Panc1 (cell line): ENCODE results near the gene MAGEA11.

ENCODE experiments used
- POLR2AphosphoS5 ChIP-seq: IDR thresholded peaks from 2 replicates; pipeline ENCODE4 v1.6.1; 2012; ENCODE audit warnings: mild to moderate bottlenecking, low read depth, low read length, moderate library complexity
- TF ChIP-seq, protein P1 (sequence below), 2 experiments: IDR thresholded peaks; 2 replicates each; pipeline ENCODE4 v1.6.1; 2011 to 2012; ENCODE audit warnings: low read depth in 2 of 2, control low read depth in 1 of 2, low read length in 1 of 2, mild to moderate bottlenecking in 1 of 2, moderate library complexity in 1 of 2; ENCODE audit not compliant: insufficient read depth in 1 of 2

DNA sequence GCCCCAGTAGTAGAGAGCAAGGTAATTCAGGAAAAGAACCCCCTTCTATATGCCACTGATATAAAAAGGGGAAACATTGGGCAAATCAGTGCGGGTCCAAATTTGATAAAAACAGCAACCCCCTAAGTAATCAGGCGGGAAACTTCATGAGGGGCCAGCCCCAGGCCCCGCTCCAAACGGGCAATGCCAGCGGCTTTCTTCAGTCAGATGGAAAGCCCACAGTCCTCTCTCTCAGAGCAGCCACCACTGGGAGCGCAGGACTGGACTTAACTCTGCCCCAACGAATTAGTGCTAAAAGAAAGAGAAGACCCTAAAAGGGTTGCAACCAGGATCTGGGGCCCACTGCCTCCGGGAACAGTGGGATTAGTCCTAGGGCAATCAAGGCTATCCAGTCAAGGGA lies 9.9 kb downstream of the MAGEA11 start:
- no peak for TF ChIP-seq POLR2AphosphoS5
- TF ChIP-seq, protein P1, sequence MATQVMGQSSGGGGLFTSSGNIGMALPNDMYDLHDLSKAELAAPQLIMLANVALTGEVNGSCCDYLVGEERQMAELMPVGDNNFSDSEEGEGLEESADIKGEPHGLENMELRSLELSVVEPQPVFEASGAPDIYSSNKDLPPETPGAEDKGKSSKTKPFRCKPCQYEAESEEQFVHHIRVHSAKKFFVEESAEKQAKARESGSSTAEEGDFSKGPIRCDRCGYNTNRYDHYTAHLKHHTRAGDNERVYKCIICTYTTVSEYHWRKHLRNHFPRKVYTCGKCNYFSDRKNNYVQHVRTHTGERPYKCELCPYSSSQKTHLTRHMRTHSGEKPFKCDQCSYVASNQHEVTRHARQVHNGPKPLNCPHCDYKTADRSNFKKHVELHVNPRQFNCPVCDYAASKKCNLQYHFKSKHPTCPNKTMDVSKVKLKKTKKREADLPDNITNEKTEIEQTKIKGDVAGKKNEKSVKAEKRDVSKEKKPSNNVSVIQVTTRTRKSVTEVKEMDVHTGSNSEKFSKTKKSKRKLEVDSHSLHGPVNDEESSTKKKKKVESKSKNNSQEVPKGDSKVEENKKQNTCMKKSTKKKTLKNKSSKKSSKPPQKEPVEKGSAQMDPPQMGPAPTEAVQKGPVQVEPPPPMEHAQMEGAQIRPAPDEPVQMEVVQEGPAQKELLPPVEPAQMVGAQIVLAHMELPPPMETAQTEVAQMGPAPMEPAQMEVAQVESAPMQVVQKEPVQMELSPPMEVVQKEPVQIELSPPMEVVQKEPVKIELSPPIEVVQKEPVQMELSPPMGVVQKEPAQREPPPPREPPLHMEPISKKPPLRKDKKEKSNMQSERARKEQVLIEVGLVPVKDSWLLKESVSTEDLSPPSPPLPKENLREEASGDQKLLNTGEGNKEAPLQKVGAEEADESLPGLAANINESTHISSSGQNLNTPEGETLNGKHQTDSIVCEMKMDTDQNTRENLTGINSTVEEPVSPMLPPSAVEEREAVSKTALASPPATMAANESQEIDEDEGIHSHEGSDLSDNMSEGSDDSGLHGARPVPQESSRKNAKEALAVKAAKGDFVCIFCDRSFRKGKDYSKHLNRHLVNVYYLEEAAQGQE (IDR thresholded peaks at IDR 0.05; ENCODE audit: insufficient read depth in 1 of 2, low read depth in 2 of 2, low read length in 1 of 2): no peak
